PC-9 (cell line): ENCODE data around the gene PSPN. TPM values are rescaled to one million over a fixed set of nuclear protein-coding genes. Genes with fewer than 3 reads are reported as not detected.

Experiments
- BruUV-seq: library from RNA; stranded (reverse); fragments of 400-500 nt; replicated peaks from 2 replicates; lab custom pipeline; 2021; lab: Mats Ljungman, UMichigan
- CTCF ChIA-PET: fragments of 300-600 bp; sonication (Branson Sonifier 250); formaldehyde crosslinking; loops from one replicate; lab custom pipeline; 2022; ENCODE audit warnings: antibody characterized with exemption; lab: Charles Lee
- POLR2A ChIA-PET: fragments of 300-600 bp; sonication (Branson Sonifier 250); formaldehyde crosslinking; loops from one replicate; lab custom pipeline; 2022; ENCODE audit warnings: antibody characterized with exemption; ENCODE audit not compliant: unreplicated experiment; lab: Charles Lee
- DNase-seq, 2 experiments: peaks; one replicate each; pipeline versions ENCODE4 v3.0.0 to v3.0.0-alpha.2; 2015 to 2022; ENCODE audit warnings: mixed read lengths in 1 of 2
- H2AFZ ChIP-seq: fragments of 200-600 bp; sonication (generic); 2 replicates; pipeline ENCODE4 v1.8.1; 2017; ENCODE audit warnings: antibody characterized with exemption
- H3F3A ChIP-seq: fragments of 200-600 bp; sonication (generic); 2 replicates; pipeline ENCODE4 v1.8.1; 2017; ENCODE audit warnings: antibody characterized with exemption, mild to moderate bottlenecking, low read depth; ENCODE audit not compliant: insufficient read depth
- H3K27ac ChIP-seq: fragments of 200-600 bp; sonication (generic); 2 replicates; pipeline ENCODE4 v1.6.1; 2016; ENCODE audit warnings: mixed run types
- H3K27me3 ChIP-seq: fragments of 200-600 bp; sonication (generic); 2 replicates; pipeline ENCODE4 v1.6.1; 2016; ENCODE audit warnings: low read depth, mixed run types; ENCODE audit not compliant: insufficient read depth
- H3K36me3 ChIP-seq: fragments of 200-600 bp; sonication (generic); 2 replicates; pipeline ENCODE4 v1.6.1; 2016; ENCODE audit warnings: low read depth, mixed run types
- H3K4me1 ChIP-seq: fragments of 200-600 bp; sonication (generic); replicated peaks from 2 replicates; pipeline ENCODE4 v1.6.1; 2016; ENCODE audit warnings: mixed run types; ENCODE audit not compliant: insufficient read depth
- H3K4me2 ChIP-seq: fragments of 200-600 bp; sonication (generic); 2 replicates; pipeline ENCODE4 v1.6.1; 2017; ENCODE audit warnings: mixed run types
- H3K4me3 ChIP-seq: fragments of 200-600 bp; sonication (generic); 2 replicates; pipeline ENCODE4 v1.6.1; 2016; ENCODE audit warnings: mixed run types
- H3K79me2 ChIP-seq: fragments of 200-600 bp; sonication (generic); 2 replicates; pipeline ENCODE4 v1.6.1; 2017; ENCODE audit warnings: low read depth, mixed run types
- H3K9me2 ChIP-seq: fragments of 200-600 bp; sonication (generic); 2 replicates; pipeline ENCODE4 v1.8.1; 2017; ENCODE audit warnings: mild to moderate bottlenecking; ENCODE audit not compliant: insufficient read depth
- H3K9me3 ChIP-seq: fragments of 200-600 bp; sonication (generic); 2 replicates; pipeline ENCODE4 v1.8.1; 2016; ENCODE audit warnings: low read depth; ENCODE audit not compliant: insufficient read depth
- H4K20me1 ChIP-seq: fragments of 200-600 bp; sonication (generic); 2 replicates; pipeline ENCODE4 v1.8.1; 2017; ENCODE audit not compliant: insufficient read depth
- CTCF ChIP-seq: fragments of 200-600 bp; sonication (generic); conservative IDR thresholded peaks from 2 replicates; pipeline ENCODE4 v1.6.1; 2017; ENCODE audit warnings: mixed run types, antibody characterized with exemption, mild to moderate bottlenecking, moderate library complexity
- EZH2 ChIP-seq: fragments of 200-600 bp; sonication (generic); IDR thresholded peaks from 2 replicates; pipeline ENCODE4 v1.8.0; 2017; ENCODE audit warnings: antibody characterized with exemption, low read depth
- intact Hi-C: fragments of 100-400 bp; cut with micrococcal nuclease; formaldehyde crosslinking; loops from one replicate; pipeline ENCODE4 v1.10.0; 2022; ENCODE audit not compliant: unreplicated experiment
- total RNA-seq: library from RNA; stranded (reverse); gene quantifications from 2 replicates; pipeline ENCODE4 v1.2.3, GENCODE V29; 2021

The PSPN gene
- total RNA-seq, 1 experiment from 2014 or later: 1.3 TPM

GRCh38 chr19:6343462-6343861 is 32.3 kb downstream of the PSPN start:
- Histone ChIP-seq H3K27ac (no peak overlapping the region), H2AFZ (no peak overlapping the region), H3K27me3 (no peaks in the 10 kb centered on the region), H3K9me3 (no peaks in the 10 kb centered on the region), H3K4me3 (no peak overlapping the region), H3K4me2 (no peak overlapping the region), H4K20me1 (no peaks in the 10 kb centered on the region), H3F3A (no peaks in the 10 kb centered on the region), H3K9me2 (no peaks in the 10 kb centered on the region), H3K36me3 (no peaks in the 10 kb centered on the region), H3K4me1 (no peaks in the 10 kb centered on the region), H3K79me2 (no peaks in the 10 kb centered on the region)
- no peak for TF ChIP-seq EZH2
- no peak for TF ChIP-seq CTCF
- BruUV-seq: no TSS peak
- intact Hi-C loops: no loop called here
- ChIA-PET CTCF (no interaction called here), POLR2A (no interaction called here)
- no peak for DNase-seq

GRCh38 chr19:6340493-6341201 is 35.1 kb downstream of the PSPN start:
- H3K27ac ChIP-seq: no peak overlapping the region
- ChIA-PET POLR2A (no interaction called here), CTCF (no interaction called here)
- no peak overlapping the region for H2AFZ ChIP-seq
- H3K4me3 ChIP-seq: no peak overlapping the region
- intact Hi-C loops: no loop called here
- no peaks in the 10 kb centered on the region for H3K4me1 ChIP-seq
- DNase-seq: no peak
- TF ChIP-seq EZH2 (no peak), CTCF (no peak)
- BruUV-seq: no TSS peak
- no peaks in the 10 kb centered on the region for H3K27me3 ChIP-seq
- no peaks in the 10 kb centered on the region for H4K20me1 ChIP-seq
- H3K4me2 ChIP-seq: no peak overlapping the region
- H3K79me2 ChIP-seq: no peaks in the 10 kb centered on the region
- no peaks in the 10 kb centered on the region for H3K9me3 ChIP-seq
- no peaks in the 10 kb centered on the region for H3K9me2 ChIP-seq
- H3K36me3 ChIP-seq: no peaks in the 10 kb centered on the region
- no peaks in the 10 kb centered on the region for H3F3A ChIP-seq

- ChIA-PET POLR2A (interaction anchor here (0.5 kb wide), 1 partner anchor 19 kb away, joined by 5 read pairs; no protein-coding TSS in a partner anchor), CTCF (no interaction called here)
- Histone ChIP-seq H3K79me2 (no peaks in the 10 kb centered on the region), H3K4me1 (no peaks in the 10 kb centered on the region), H3K9me3 (no peaks in the 10 kb centered on the region), H4K20me1 (no peaks in the 10 kb centered on the region), H3K4me2 (no peak overlapping the region), H3K27ac (no peak overlapping the region), H2AFZ (no peak overlapping the region), H3F3A (no peaks in the 10 kb centered on the region), H3K36me3 (no peaks in the 10 kb centered on the region), H3K9me2 (no peaks in the 10 kb centered on the region), H3K4me3 (no peak overlapping the region), H3K27me3 (no peaks in the 10 kb centered on the region)
- BruUV-seq: no TSS peak
- DNase-seq: no peak
- intact Hi-C loops: no loop called here
- TF ChIP-seq CTCF: no peak
- TF ChIP-seq EZH2: no peak
Observed at GRCh38 chr19:6334490-6335285, 41.0 kb downstream of the PSPN start.
